ENCODE results near the gene KMT2E. TPM values are rescaled to one million over a fixed set of nuclear protein-coding genes. Genes with fewer than 3 reads are reported as not detected.

KMT2E gene
- total and polyA plus RNA-seq, 2 donors (not counting 3 experiments of a cell fraction or from before 2014, with no cell fraction given) = 19.0 to 74.8 TPM

- POLR2A ChIA-PET = no interaction called here
Measured at GRCh38 chr7:105067691-105068090, 53.7 kb downstream of the KMT2E start.

More at GRCh38 chr7:105067691-105068090, 53.7 kb downstream of the KMT2E start:
- no peaks in the 10 kb centered on the region for H3K4me1 ChIP-seq (ENCODE audit: control insufficient read depth, extremely low read depth, insufficient read depth, low read length)
- H4K20me1 ChIP-seq (replicated peaks; ENCODE audit: control insufficient read depth, extremely low read depth, insufficient read depth, low read length) = no peaks in the 10 kb centered on the region
- H3K9me3 ChIP-seq (replicated peaks; ENCODE audit: control insufficient read depth, insufficient read depth, low read length) = no peaks in the 10 kb centered on the region
- H3K9ac ChIP-seq (replicated peaks; ENCODE audit: extremely low read depth, insufficient read depth, low read length) = no peak overlapping the region
- intact Hi-C loops (cut with micrococcal nuclease) = no loop called here
- no TSS peak for BruUV-seq (replicated peaks)
- no peak for DNase-seq (ENCODE audit: low read depth, low spot score)
- CTCF ChIA-PET = interaction anchor here (1.5 to 1.7 kb wide), 2 partner anchors 13 to 16 kb away, joined by 4 to 6 read pairs; no protein-coding TSS in a partner anchor
- peaks cover 7 to 19% of the 10 kb centered on the region in 2 experiments for H3K36me3 ChIP-seq (ENCODE audit: control insufficient read depth in 2 of 2, extremely low read depth in 1 of 2, insufficient read depth in 2 of 2, low read length in 2 of 2)
- no peak overlapping the region for H3K4me3 ChIP-seq (replicated peaks in 1 of 3; ENCODE audit: insufficient read depth in 1 of 3, low read depth in 1 of 3, low read length in 3 of 3)
- FAIRE-seq = no peak
- no peak for TF ChIP-seq MYC (IDR thresholded peaks at IDR 0.05; ENCODE audit: low read depth, low read length)
- no peak for TF ChIP-seq CTCF (IDR thresholded peaks at IDR 0.05; ENCODE audit: extremely low read depth in 1 of 2, insufficient read depth in 1 of 2, low read depth in 1 of 2, low read length in 2 of 2)
- TF ChIP-seq GATA2 (IDR thresholded peaks at IDR 0.05; ENCODE audit: insufficient read depth, insufficient read length, low read depth, low read length) = no peak
- TF ChIP-seq JUN (IDR thresholded peaks at IDR 0.05; ENCODE audit: borderline replicate concordance, insufficient read depth, insufficient read length, low read depth) = no peak
- TF ChIP-seq MAX (IDR thresholded peaks at IDR 0.05; ENCODE audit: insufficient read depth, insufficient read length) = no peak
- TF ChIP-seq FOS (IDR thresholded peaks at IDR 0.05; ENCODE audit: borderline replicate concordance, insufficient read depth, low read length) = no peak
- no peak for TF ChIP-seq POLR2A (IDR thresholded peaks at IDR 0.05; ENCODE audit: low read depth, low read length)
- no peak overlapping the region for H2AFZ ChIP-seq (ENCODE audit: low read depth, low read length)
- peaks cover 40% of the 10 kb centered on the region for H3K79me2 ChIP-seq (ENCODE audit: control insufficient read depth, insufficient read depth, low read length)
- no peaks in the 10 kb centered on the region for H3K9me1 ChIP-seq (replicated peaks; ENCODE audit: control insufficient read depth, extremely low read depth, insufficient read depth, low read length)
- H3K27me3 ChIP-seq (ENCODE audit: control insufficient read depth in 2 of 2, insufficient read depth in 2 of 2, low read length in 2 of 2) = no peaks in the 10 kb centered on the region
- H3K27ac ChIP-seq (ENCODE audit: insufficient read depth, low read depth, low read length) = no peak overlapping the region
- dilution Hi-C loops (cut with MboI; ENCODE audit: extremely low pct_ligation_motif_present, low sequenced_read_pairs) = no loop called here
- no peak overlapping the region for H3K4me2 ChIP-seq (ENCODE audit: insufficient read depth, low read length)

All from endothelial cell of umbilical vein (primary cell).